Mesothelial cell of epicardium (in vitro differentiated cells): Measurements from ENCODE around the gene HOXB9. TPM values are rescaled to one million over a fixed set of nuclear protein-coding genes. Genes with fewer than 3 reads are reported as not detected.
A peak's percentile ranks its signal among the peaks of the same experiment; 100 is the strongest.

Experiments used
- DNase-seq, 2 experiments: peaks; one replicate each; pipeline ENCODE4 v3.0.0; 2021; ENCODE audit warnings: low spot score in 2 of 2; ENCODE audit not compliant: unreplicated experiment in 2 of 2
- H3K27ac Mint-ChIP-seq: 2 replicates; pipeline ENCODE4 v1.8.0; 2021; ENCODE audit warnings: mixed read lengths
- H3K27me3 Mint-ChIP-seq: 2 replicates; pipeline ENCODE4 v1.8.0; 2021; ENCODE audit warnings: low read depth, mixed read lengths
- H3K36me3 Mint-ChIP-seq: 2 replicates; pipeline ENCODE4 v1.8.0; 2021; ENCODE audit warnings: mixed read lengths
- H3K4me1 Mint-ChIP-seq: 2 replicates; pipeline ENCODE4 v1.8.0; 2021; ENCODE audit warnings: mixed read lengths
- H3K4me3 Mint-ChIP-seq: 2 replicates; pipeline ENCODE4 v1.8.0; 2021; ENCODE audit warnings: mild to moderate bottlenecking, moderate library complexity, mixed read lengths
- H3K9me3 Mint-ChIP-seq: 2 replicates; pipeline ENCODE4 v1.8.0; 2021; ENCODE audit warnings: mixed read lengths
- CTCF ChIP-seq: fragments of 200-600 bp; sonication (generic); IDR thresholded peaks from one replicate; pipeline ENCODE4 v1.5.0; 2021; ENCODE audit warnings: antibody characterized with exemption; ENCODE audit not compliant: unreplicated experiment
- total RNA-seq: library from RNA; stranded (reverse); gene quantifications from 3 replicates; pipeline ENCODE4 v1.2.1, GENCODE V29; 2021

Gene HOXB9
- total RNA-seq, 1 donor from 2014 or later, result 35.4 TPM

GRCh38 chr17:48644910-48645557 lies 18.9 kb upstream of the HOXB9 start:
- Mint-ChIP-seq H3K27me3 (peaks cover 91% of the 10 kb centered on the region), H3K4me1 (peaks cover 51% of the 10 kb centered on the region), H3K36me3 (no peaks in the 10 kb centered on the region), H3K9me3 (no peaks in the 10 kb centered on the region), H3K4me3 (peak overlapping the region; percentile 85), H3K27ac (peak overlapping the region; percentile 95)
- no peak for TF ChIP-seq CTCF
- DNase-seq, result no peak

GRCh38 chr17:48644159-48644558 lies 18.0 kb upstream of the HOXB9 start:
- Mint-ChIP-seq H3K27ac (peak overlapping the region; percentile 95), H3K36me3 (no peaks in the 10 kb centered on the region), H3K4me1 (peaks cover 51% of the 10 kb centered on the region)

GRCh38 chr17:48643697-48644012 lies 17.5 kb upstream of the HOXB9 start:
- peaks cover 94% of the 10 kb centered on the region for H3K27me3 Mint-ChIP-seq
- H3K9me3 Mint-ChIP-seq, result no peaks in the 10 kb centered on the region
- peak overlapping the region; percentile 85 for H3K4me3 Mint-ChIP-seq
- no peak for DNase-seq
- H3K36me3 Mint-ChIP-seq, result no peaks in the 10 kb centered on the region
- H3K4me1 Mint-ChIP-seq, result peaks cover 51% of the 10 kb centered on the region
- TF ChIP-seq CTCF, result no peak
- H3K27ac Mint-ChIP-seq, result peak overlapping the region; percentile 69

More at GRCh38 chr17:48644159-48644558, 18.0 kb upstream of the HOXB9 start:
- no peak for TF ChIP-seq CTCF
- no peak for DNase-seq
- Mint-ChIP-seq H3K4me3 (peak overlapping the region; percentile 85), H3K27me3 (peaks cover 92% of the 10 kb centered on the region), H3K9me3 (no peaks in the 10 kb centered on the region)

GRCh38 chr17:48642843-48643696 lies 16.9 kb upstream of the HOXB9 start:
- DNase-seq, result no peak
- no peak for TF ChIP-seq CTCF
- peak overlapping the region; percentile 69 for H3K27ac Mint-ChIP-seq
- no peaks in the 10 kb centered on the region for H3K9me3 Mint-ChIP-seq
- peak overlapping the region; percentile 85 for H3K4me3 Mint-ChIP-seq
- no peaks in the 10 kb centered on the region for H3K36me3 Mint-ChIP-seq
- peaks cover 51% of the 10 kb centered on the region for H3K4me1 Mint-ChIP-seq
- H3K27me3 Mint-ChIP-seq, result peaks cover 94% of the 10 kb centered on the region

GRCh38 chr17:48642059-48642842 lies 16.1 kb upstream of the HOXB9 start:
- Mint-ChIP-seq H3K9me3 (no peaks in the 10 kb centered on the region), H3K27ac (peak overlapping the region; percentile 57), H3K27me3 (peaks cover 95% of the 10 kb centered on the region), H3K4me1 (peaks cover 56% of the 10 kb centered on the region), H3K4me3 (peak overlapping the region; percentile 85), H3K36me3 (no peaks in the 10 kb centered on the region)
- DNase-seq, result no peak
- no peak for TF ChIP-seq CTCF
